ENCODE results near the gene HESX1.
A peak's percentile ranks its signal among the peaks of the same experiment; 100 is the strongest.

The HESX1 gene

DNA sequence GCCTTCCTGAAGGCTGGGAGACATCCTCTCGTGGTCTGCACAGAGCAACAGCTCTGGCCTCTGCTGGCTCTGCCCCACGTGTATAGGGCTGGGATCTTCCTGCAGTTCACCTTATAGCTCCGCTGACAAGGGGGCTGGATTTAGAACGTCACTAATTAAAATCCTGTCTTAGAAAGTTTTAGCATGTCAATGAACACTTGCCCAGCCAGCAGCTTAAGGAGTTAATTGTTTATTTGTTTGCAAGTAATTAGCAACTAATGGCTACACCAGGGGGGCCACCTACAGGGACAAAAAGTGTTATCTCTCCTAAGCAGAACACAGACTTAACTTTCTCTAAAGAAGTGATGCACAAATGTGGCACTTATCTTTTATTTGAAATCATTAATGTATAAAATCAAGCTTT, at the start of gene HESX1:
Gene HESX1, minus strand, starts transcription at position 84 of the 403 bp plus-strand sequence. Its CDS starts 60 bp downstream, at position 24.
- DNase-seq = no peak

DNA sequence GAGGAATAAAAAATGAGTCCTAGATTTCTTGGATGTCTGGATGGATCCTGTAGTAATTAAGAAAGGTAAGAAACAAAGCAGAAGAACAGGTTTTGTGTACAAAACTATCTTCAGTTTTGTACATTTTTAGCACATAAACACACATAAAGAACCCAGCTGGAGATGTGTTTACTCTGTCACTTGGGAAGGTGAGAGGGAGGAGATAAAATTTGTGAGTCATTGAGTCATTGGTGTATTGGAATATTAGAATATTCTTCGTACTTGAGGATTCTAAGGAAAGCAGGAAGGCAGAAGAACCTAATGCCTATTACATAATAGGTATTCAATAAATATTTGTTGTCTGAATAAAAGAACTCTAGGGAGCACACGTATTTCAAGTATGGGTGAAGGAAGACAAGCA, 45.2 kb upstream of the HESX1 start:
- no peak for DNase-seq

DNA sequence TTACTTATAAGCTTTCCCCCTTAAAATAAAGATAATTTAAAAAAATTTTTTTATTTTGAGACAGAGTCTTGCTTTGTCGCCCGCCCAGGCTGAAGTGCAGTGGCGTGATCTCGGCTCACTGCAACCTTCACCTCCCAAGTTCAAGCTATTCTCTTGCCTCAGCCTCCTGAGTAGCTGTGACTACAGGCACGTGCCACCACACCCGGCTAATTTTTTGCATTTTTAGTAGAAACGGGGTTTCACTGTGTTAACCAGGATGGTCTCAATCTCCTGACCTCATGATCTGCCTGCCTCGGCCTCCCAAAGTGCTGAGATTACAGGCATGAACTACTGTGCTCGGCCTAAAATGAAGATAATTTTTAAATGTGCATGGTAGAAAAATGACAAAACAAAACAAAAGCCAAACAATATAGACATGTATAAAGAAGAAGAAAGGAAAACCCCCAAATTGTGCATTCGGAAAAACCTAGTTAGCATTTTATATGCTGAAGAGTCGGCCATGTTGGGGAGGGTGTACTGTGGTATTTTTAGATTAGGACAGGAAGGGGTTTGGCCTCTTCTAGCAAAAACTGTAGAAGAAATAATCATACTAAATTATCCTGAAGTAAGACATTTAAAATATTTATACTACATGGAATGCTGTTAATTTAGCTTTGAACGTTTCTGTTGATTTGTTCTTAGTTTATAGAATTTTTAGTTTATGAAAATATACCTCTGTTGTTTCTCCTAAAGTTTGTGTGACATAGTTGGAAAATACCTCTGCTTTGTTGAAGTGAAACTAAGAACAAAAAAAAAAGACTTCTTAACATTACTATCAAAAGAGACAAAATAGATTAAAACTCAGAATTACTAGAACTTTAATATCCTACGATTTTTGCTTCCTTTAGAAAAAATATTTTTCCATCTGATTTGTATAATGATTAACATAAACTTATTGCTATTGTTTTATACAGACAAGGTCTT, 35.1 kb upstream of the HESX1 start:
- no peak for DNase-seq

DNA sequence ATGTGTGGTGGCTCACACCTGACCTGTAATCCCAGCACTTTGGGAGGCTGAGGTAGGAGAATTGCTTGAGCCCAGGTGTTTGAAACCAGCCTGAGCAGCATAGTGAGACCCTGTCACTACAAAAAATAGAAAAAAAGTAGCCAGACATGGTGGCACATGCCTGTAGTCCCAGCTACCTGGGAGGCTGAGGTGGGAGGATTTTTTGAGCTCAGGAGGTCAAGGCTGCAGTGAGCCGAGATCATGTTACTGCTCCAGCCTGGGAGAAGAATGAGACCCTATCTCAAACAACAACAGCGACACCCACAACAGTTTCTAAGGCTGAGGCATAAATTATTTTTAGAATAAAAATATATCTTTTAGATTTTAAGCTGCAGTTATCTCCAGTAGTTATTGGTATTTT, 34.0 kb upstream of the HESX1 start:
- DNase-seq = no peak

DNA sequence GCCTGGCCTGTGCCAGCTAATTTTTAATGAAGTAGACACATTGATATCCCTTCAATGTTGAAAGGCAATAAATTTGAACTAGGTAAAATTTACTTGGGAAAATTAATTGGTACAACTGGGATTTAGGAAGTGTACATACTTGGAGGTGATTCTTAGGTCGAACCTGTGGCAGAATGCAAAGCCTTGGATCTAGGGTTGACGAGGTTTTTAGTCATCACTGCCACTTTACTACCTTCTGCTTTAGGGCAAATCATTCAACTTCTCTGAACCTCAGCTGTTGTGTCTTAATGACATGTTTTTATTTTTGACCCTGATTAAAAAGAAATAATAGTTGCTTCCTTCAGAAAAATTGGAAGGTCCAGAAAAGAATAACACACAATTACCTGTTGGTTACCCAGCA, 30.2 kb upstream of the HESX1 start:
- DNase-seq = no peak

DNA sequence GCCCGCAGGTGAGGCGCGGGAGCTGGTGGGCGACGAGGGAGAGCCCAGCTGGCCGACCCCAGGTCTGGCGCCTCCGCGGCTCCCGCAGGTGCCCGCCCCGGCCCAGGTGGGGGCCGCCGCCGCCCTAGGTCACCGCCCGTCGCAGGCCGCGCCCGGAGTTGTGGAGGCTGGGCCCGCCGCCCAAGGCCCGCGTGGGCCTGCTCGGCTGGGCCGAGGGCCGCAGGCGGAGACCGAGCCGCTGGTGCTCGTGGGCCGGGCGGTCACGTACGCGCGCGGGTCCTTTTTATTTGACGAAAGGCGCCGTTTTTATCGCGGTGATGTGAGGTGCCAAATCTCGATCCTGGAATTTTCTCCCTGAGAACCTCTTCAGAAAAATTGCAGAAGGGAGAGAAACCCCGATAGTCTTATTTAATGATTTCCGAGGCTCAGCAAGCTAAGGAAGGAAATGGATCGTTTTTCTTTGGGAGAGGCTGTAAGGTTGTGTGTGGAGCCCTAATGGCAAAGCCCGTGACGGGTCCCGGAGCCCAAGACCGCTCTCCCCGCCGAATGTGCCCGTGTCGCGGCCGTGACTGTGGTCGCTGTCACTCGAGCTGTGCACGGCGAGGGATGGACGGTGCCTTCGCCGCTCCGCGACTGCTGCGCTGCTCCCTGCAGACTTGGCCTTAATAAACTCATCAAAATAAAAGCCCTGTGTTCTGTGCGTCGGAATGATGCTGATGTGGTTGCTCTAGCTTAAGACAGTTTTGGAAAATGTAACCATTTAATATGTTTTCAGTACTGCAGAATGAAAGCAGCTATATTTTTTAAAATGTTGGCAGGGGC, 28.4 kb upstream of the HESX1 start:
- DNase-seq = peak; percentile 48

DNA sequence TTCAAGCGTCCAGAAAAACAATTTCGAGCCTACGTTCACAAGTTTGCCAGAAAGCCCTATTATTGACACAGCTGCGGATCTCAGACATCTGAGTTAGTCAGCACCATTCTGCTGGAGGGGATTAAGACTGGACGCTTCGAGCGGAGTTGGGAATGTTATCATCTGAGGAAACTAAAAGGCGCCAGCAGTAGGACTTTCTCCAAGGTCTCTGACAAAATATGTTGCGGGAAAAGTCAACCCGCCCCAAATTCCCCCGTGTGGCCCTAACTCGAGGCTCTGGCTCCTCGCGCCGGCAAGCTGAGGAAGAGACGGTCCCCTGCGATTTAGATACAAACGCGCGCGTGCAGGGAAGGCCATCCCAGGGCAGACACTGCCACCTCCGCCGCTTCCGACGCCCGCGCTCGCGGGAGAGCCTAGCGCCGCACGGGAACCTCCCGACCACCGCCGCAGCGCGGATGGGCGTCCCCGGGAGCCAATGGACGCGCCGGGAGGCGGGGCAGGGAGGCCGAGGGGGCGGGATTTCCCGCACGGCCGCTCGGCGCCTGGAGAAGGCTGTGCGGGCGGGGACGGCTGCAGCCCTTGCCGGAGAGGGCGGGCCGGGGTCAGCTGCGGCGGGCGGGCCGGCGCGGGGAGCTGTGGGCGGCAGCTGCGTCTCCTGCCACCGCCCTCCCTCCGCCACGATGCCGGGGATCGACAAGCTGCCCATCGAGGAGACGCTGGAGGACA, 27.6 kb upstream of the HESX1 start, which contains the start of gene APPL1:
Gene APPL1, plus strand, starts transcription at position 526 of the 726 bp plus-strand sequence. Its CDS starts 155 bp downstream, at position 681.
- peak; percentile 89 for DNase-seq

DNA sequence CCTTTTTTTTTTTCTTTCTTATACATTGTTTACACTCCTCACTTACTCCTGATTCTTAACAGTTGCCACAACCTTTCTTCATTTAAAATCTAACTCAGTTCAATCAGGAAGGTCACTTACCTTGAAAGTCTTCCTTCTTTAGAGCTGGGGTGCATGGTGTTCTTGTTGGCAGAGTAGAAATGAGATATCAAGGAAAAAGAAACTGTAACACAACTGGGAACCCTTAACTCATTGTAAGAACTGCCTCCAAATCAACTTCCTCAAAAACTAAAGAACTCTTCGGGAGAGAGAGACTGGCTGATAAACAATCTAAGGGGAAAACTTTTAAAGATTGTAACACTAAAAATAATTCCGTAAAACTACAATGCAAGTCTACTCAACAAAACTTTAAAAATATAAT, 26.4 kb upstream of the HESX1 start:
- no peak for DNase-seq

DNA sequence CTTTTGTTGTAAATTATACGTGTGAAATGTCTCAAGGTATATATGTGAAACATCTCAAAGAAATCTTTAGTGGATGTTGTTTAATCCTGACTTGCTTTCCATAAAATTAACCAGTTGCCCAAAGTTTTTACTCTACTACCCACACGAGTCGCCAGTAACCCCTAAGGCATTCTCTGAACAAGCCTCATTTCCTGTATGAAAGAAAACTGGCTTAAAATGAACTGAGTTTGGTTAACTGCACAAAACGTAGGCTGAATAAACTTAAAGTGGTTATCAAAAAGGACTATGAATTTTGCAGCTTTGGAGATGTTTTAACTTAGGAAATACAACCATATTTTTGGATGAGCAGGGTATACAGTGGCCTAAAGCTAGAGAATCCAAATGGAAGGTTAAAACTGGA, 25.1 kb upstream of the HESX1 start:
- no peak for DNase-seq

DNA sequence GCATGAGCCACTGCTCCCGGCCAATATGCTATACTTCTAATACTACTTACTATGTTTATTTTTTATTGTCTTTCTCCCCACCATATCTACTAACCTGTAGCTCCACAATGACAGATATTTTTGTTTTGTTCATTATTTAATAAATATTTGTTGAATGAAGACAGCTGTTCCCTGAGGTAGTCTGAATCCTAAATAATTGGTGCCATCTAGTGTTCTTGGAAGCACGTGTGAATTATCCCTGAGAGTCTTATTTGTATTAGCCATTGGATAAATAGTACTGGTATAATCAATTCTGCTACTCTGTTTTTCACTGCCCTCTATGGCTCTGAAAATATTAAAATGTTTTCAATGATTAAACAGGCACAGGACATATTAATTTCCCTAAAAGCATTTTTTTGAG, 22.1 kb upstream of the HESX1 start:
- no peak for DNase-seq

DNA sequence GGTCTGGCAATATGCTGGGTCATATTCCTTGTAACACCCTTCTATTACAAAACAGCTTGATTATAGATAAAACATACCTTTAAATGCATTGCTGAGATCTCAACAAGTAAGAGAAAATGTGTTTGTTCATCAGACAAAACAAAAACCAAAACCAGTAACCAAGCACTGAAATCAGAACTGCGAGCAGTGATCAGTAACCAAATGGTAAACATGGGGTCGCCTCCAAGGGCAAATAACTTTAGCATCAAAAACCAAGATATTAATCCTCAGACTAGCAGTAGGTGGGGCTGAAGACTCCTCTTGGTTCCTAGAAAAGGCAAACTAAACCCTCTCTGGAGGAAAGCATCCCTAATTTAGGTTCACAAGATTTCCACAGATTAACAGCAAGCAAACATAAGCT, 6.6 kb upstream of the HESX1 start:
- no peak for DNase-seq

DNA sequence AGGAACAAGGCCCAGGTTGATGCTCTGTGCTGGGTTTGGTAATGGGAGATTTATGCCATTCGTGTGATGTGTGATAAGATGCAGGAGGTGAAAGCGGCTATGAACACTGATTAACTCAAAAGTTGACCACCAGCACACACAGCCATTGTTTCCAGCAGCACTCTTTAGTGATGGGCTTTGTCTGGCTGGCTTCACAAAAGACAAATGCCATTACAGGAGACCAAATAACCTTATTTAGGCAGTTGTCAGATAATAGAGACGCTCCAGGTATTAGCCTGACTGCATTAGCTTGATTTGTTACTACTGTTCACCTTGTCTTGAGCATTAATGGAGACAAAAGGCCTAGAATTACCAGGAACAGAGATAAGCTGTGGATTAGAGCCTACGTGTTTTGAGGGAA, 5.1 kb downstream of the HESX1 start:
- DNase-seq = no peak

DNA sequence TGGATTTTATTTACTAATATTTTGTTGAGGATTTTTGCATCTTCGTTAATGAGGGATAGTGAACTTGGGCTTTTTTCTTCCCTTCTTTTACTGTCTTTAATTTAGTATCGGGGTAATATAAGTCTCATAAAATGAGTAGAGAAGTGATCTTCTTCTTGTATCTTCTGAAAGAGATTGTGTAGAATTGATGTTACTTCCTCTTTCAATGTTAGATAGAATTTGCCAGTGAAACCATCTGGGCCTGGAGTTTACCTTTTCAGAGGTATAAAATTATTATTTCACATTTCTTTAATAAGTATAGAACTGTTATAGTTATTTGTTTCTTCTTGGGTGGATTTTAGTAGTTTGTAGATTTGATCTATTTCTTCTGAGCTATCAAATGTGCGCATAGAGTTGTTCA, 7.8 kb downstream of the HESX1 start:
- no peak for DNase-seq

DNA sequence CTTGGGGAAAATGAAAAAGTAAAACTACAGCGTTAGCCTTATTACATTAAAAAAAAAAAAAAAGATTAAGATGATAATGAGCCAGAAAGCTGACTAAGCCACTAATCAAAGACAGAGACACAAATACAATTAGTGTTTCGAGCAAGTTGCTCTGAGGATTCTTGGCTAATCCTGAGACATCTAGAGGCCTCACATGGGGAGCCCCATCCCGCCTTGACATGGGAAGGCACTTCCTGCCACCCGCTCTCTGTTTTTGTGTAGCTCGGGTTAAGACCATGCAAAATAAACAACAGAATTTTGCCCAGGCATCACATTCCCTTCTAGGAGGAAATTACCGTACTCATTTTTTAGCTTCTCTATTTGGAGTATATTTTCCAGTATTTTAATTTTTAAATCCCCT, 15.3 kb downstream of the HESX1 start:
- DNase-seq = no peak

DNA sequence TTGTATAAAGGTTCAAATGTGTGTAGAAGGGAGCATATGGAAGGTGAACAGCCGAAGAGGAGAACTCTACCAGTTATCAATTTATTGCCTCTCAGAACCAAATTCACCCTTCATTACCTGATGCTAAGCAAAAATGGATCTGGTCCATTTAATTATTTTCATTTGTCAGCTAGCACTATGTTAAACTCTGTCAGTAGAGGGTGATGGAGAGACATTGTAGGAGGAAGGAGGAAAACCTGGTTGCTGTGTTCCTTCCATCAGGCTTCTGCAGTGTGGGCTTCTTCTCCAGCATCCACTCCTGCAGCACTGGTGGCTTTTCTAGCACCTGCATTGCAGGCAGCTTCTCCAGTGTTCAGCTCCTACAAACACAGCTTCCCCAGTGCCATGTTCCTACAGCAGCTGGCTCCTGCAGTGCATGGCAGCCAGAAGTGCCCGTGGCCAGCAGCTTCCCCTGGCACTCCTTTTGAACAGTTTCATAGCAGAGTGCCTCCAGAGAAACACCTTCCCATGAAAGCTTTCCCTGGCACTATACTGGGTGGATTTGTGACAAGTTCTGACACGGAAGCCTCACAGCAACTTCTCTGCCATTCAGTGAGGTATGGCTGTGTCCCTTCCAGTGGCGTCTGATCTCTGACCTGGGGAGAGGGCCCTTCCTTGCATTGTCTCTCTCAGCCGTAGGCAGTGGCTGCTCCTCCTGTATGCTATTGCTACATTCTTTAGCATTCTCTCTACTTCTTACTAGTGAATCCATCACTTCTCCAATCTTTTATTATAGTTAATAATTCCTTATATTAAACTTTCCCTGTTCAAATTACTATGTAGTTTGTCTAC, 20.0 kb downstream of the HESX1 start:
- no peak for DNase-seq

DNA sequence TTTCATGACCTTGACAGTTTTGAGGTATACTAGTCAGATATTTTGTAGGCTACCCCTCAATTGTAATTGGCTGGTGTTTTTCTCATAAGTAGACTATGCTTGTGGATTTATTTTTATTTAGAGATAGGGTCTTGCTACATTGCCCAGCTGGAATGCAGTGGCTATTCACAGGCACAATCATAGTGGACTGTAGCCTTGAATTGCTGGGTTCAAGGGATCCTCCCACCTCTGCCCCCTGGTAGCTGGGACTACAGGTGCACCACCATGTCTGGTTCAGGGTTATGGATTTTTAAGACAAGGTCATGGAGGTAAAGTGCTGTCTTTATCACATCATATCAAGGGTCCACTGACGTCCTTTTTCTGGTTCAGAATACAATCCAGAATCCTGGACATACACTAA, 23.7 kb downstream of the HESX1 start:
- DNase-seq = no peak

DNA sequence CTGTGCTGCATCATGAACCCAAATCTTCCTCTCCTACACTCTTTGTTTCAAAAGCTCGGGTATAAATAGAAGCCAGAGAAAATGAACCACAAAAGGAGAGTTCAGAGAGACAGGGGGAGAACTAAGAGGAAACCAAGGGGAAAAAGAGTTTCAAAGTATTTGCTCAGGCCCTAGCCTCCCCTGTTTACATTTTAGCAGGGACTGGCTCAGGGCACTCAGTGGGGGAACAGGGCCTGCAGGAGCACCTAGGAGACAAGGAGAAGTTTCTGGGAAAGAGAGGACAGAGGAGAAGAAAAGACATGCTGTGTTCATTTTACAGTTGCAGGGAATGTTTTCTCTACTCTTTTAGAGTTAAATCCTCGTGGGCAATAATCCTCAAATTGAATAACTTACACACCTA, 26.1 kb downstream of the HESX1 start:
- no peak for DNase-seq

DNA sequence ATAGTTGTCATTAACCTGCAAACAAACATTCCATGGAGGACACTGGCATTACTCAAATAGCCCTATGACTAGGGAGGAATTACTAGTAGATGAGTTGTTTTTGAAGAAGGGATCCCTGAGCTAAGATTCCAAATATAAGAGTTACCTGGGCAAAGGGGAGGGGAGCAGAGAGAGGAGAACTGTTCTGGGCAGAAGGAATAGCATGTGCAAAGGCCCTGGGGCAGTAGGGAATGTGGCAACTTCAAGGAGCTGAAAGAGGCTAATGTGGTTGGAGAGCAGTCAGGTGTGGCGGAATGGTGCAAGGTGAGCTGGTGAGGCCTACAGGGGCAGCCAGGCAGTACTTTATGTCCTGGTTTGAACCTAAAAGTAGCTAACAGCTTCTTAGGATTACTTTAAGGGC, 28.8 kb downstream of the HESX1 start:
- no peak for DNase-seq

DNA sequence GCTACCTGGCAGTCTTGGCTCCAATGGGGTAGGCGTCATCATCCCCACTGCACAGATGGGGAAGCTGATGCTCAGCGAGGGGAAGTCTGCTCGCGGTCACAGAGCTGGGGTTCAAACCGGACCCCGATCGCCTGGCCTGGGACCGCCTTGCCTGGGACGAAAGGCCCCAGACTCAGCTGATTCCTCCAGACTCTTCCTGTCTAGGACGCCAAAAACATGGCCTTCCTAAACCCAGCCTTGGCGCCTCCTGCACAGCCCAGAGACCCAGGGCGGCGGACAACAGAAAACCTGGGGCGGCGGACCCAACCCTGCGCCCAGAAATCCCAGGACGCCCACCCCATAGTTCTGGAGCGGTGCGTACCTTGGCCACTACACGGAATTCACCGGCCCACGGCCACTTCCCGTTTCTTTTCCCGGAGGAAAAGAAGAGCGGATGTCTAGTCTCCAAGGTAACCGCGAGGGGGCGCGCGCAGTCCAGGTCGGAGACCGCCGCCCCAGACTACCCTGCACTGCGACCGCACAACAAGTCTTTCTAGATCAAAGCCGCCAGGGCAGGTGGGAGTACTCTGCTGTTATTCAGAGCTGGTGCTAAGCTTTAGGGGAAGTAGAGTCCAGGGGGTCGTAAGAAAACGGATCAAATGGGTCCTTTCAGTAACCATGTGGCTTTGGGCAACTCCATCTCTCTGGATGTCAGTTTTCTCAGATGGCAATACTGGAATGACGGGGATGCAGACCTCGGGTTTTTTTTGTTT, 29.7 kb downstream of the HESX1 start:
- peak; percentile 48 for DNase-seq

DNA sequence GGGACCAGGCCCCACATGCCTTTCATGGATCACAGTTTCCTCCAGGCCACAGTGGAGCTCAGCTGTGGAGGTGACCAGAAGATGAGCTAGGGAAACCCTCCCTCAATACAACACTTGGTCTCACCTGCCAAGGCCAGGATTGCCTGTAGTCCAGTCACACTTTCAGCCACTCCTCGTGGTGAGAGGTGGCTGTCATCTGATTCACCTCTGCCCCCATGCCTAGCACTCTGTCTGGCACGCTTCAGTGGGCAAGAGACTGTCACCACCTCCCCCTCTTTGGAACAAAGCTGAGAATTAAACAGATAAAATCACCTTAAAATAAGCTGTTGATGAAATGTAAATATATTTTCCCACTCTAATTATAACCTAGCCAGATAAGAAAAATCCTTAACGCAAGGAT, 30.7 kb downstream of the HESX1 start:
- no peak for DNase-seq

DNA sequence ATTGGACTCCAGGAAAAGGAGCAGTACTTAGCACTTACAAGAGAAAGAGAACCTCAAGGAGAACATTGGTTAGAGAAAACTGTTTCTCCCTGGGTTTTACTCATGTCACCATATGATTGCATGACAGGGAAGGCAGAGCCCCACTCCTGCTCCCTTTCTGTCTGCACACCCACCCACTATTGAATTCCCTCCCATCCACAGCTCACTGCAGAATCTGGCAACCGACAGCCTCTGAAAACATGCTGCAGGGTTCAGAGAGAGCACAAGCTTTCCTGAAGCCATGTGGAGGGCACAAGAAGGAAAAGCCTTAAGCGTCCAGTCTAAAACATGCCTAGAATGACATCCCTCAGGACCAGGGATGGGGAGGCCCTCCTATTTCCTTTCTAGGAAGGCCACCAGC, 31.6 kb downstream of the HESX1 start:
- DNase-seq = no peak

DNA sequence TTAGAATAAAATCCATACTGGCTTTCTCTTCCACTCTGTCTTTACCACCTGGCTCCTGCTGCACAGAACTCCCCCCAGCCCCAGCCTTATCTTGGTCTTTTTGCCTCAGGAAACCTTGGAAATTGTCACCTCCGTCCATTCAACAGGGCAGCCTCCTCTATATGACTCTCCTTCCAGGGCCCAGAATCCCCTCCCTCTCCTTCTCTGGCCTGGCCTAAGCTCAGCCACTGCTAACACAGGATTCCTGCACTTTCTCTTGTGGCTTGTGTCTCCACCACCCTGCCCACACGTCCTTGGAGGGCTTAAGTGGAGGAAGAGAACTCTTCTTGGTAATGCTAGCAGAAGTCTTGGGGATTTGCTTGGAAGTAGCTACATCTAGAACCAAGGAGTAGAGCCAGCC, 33.1 kb downstream of the HESX1 start:
- no peak for DNase-seq
